ENCODE measurements around the gene ACTR2.
"Not testable (repeated sequence)": the region's sequence is repeated elsewhere in the genome, so short reads cannot be mapped to it uniquely, and the experiment has no call there.

ACTR2 gene

GRCh38 chr2:65227456-65228262 is at the start of gene ACTR2:
Gene ACTR2, plus strand, starts transcription at chr2:65227831. Its CDS starts 79 bp downstream, at chr2:65227910.
- FAIRE-seq (peak; percentile 78), DNase-seq (ENCODE audit: low spot score) (peak; percentile 94)

GRCh38 chr2:65182570-65182969 is 45.1 kb upstream of the ACTR2 start:
- FAIRE-seq, result no peak
- DNase-seq (ENCODE audit: low spot score), result no peak

GRCh38 chr2:65183406-65183805 is 44.2 kb upstream of the ACTR2 start:
- not testable (repeated sequence) for DNase-seq (ENCODE audit: low spot score); FAIRE-seq

- no peak for FAIRE-seq
Measured at GRCh38 chr2:65185012-65185411, 42.6 kb upstream of the ACTR2 start.

GRCh38 chr2:65186093-65186868 is 41.4 kb upstream of the ACTR2 start:
- DNase-seq (ENCODE audit: low spot score) (no peak), FAIRE-seq (no peak)

More at GRCh38 chr2:65185012-65185411, 42.6 kb upstream of the ACTR2 start:
- no peak for DNase-seq (ENCODE audit: low spot score)

- FAIRE-seq, result peak; percentile 11
Measured at GRCh38 chr2:65186872-65187851, 40.5 kb upstream of the ACTR2 start.

GRCh38 chr2:65193446-65193845 is 34.2 kb upstream of the ACTR2 start:
- FAIRE-seq (no peak), DNase-seq (ENCODE audit: low spot score) (no peak)

More at GRCh38 chr2:65186872-65187851, 40.5 kb upstream of the ACTR2 start:
- DNase-seq (ENCODE audit: low spot score), result peak; percentile 54

GRCh38 chr2:65198737-65199136 is 28.9 kb upstream of the ACTR2 start:
- FAIRE-seq, result no peak
- DNase-seq (ENCODE audit: low spot score), result no peak

- DNase-seq (ENCODE audit: low spot score) (no peak), FAIRE-seq (no peak)
Measured at GRCh38 chr2:65199166-65199565, 28.5 kb upstream of the ACTR2 start.

GRCh38 chr2:65199891-65200290 is 27.7 kb upstream of the ACTR2 start:
- peak; percentile 43 for DNase-seq (ENCODE audit: low spot score)
- no peak for FAIRE-seq

GRCh38 chr2:65204461-65205210 is 23.0 kb upstream of the ACTR2 start:
- FAIRE-seq, result no peak
- no peak for DNase-seq (ENCODE audit: low spot score)

GRCh38 chr2:65212115-65212514 is 15.5 kb upstream of the ACTR2 start:
- DNase-seq (ENCODE audit: low spot score), result no peak
- no peak for FAIRE-seq

- DNase-seq (ENCODE audit: low spot score) (no peak), FAIRE-seq (no peak)
Measured at GRCh38 chr2:65212619-65213018, 15.0 kb upstream of the ACTR2 start.

- FAIRE-seq (no peak), DNase-seq (ENCODE audit: low spot score) (no peak)
Measured at GRCh38 chr2:65213035-65213434, 14.6 kb upstream of the ACTR2 start.

- DNase-seq (ENCODE audit: low spot score) (no peak), FAIRE-seq (no peak)
Measured at GRCh38 chr2:65214361-65214760, 13.3 kb upstream of the ACTR2 start.

GRCh38 chr2:65214843-65215242 is 12.8 kb upstream of the ACTR2 start:
- FAIRE-seq, result no peak
- no peak for DNase-seq (ENCODE audit: low spot score)

- DNase-seq (ENCODE audit: low spot score), result no peak
- FAIRE-seq, result no peak
Measured at GRCh38 chr2:65215946-65216345, 11.7 kb upstream of the ACTR2 start.

GRCh38 chr2:65220432-65221131 is 7.0 kb upstream of the ACTR2 start:
- DNase-seq (ENCODE audit: low spot score), result no peak
- FAIRE-seq, result no peak

- DNase-seq (ENCODE audit: low spot score); FAIRE-seq: not testable (repeated sequence)
Measured at GRCh38 chr2:65221275-65221674, 6.4 kb upstream of the ACTR2 start.

- FAIRE-seq (no peak), DNase-seq (ENCODE audit: low spot score) (no peak)
Measured at GRCh38 chr2:65227020-65227455, 593 bp upstream of the ACTR2 start.
